KG1 (cell line): ENCODE results near the gene DGKB.

ENCODE experiments used
- DNase-seq: peaks from one replicate; lab custom pipeline; 2025; lab: John Stamatoyannopoulos, UW

DGKB gene

DNA sequence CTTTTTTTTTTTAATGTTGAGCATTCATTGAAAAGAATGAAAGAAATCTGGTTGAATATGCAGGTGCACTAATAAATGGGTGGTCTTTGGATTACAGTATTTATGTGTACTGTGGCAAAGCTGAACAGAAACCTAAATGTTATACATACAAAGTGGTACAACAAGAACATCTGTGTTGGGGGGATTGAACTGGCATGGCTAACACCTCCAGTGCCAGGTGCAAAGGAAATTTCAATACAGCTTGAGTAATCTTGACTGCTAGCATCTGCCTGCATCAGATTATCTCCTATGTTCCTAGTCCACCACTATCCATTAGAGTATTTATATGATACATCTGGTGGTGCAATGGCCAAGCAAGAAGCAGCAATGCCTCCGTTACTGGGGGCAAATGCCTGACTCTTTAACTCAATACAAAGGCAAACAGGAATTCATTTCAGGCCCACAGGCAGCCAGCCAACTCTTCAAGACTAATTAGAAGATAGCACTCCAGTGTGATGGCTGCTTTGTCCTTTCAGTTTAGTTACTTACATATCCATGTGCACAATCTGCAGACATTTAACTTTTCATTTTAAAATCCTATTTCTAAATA, 692.6 kb downstream of the DGKB start:
- DNase-seq = no peak

GRCh38 chr7:14207711-14208110, 694.8 kb downstream of the DGKB start:
- DNase-seq = no peak

DNA sequence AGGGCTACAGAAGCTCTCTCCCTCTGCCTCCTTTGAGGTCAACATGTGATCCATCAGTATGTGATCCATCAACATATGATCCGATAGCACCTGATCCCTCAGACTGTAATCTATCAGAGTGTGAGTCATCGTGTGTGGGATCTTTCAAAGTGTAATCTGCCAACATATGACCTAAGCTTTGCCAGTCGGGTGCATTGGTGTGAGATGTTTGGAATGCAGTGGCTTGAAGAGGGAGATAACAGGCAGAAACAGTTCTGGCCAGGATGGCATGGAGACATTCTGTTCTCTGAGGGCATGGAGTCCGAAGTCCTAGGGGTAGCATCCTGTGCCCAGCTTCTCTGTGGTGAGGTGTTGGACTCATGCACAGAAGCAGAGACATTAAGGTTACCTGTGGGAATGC, 695.4 kb downstream of the DGKB start:
- DNase-seq = no peak

GRCh38 chr7:14206121-14206520, 696.4 kb downstream of the DGKB start:
- DNase-seq = no peak

GRCh38 chr7:14201353-14201752, 701.2 kb downstream of the DGKB start:
- DNase-seq = no peak

DNA sequence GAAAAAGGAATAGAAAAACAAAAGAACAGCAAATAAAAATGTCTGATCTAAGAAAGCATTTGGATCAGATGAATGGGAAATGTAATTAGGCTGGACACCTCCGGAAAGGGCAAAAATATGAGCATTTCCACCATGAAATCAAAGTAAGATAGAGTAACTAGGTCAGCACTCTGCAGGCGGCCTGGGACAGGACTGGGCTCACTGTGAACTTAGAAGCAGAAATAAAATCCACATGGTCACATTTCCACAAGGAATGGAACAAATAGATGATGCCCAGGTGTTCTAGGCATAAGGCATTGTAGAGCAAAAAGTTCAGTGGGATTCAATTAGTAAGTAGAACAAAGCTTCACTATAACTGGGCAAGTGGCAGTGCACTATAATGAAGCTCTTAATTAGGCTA, 703.2 kb downstream of the DGKB start:
- no peak for DNase-seq

GRCh38 chr7:14197280-14197679, 705.3 kb downstream of the DGKB start:
- no peak for DNase-seq

DNA sequence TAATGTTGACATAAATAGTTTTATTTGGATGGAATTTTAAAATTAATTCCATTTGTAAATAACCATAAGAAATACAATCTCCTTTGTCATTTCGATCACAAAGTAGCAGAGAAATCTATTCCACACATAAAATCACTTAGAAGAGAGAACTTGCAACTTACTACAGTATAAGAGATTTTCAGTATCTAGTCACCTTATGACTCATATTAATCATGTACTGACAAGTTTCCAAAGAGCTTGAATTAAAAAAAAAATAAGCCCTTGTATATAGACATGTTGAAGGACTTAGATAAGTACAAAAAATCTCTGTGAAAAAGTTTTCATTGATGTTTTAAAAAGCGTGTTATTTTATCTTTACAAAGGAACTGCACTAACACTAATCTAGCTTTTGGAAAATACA, 706.0 kb downstream of the DGKB start:
- no peak for DNase-seq

GRCh38 chr7:14195871-14196270, 706.7 kb downstream of the DGKB start:
- DNase-seq = no peak

- no peak for DNase-seq
These were observed 707.5 kb downstream of the DGKB start for GRCh38 chr7:14195079-14195478.

DNA sequence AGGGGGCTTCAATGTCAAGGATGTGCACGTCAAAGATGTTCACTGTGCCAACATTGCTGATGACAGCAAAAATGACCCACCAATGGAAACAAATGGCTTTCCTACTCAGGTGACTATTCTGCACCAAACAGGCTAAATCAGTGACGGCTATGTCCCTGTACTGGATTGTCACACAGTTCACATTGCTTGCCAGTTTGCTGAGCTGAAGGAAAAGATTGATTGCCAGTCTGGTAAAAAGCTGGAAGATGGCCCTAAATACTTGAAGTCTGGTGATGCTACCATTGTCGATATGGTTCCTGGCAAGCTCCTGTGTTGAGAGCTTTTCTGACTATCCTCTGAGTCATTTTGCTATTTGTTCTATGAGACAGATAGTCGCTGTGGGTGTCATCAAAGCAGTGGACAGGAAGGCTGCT, 710.9 kb downstream of the DGKB start:
- no peak for DNase-seq

DNA sequence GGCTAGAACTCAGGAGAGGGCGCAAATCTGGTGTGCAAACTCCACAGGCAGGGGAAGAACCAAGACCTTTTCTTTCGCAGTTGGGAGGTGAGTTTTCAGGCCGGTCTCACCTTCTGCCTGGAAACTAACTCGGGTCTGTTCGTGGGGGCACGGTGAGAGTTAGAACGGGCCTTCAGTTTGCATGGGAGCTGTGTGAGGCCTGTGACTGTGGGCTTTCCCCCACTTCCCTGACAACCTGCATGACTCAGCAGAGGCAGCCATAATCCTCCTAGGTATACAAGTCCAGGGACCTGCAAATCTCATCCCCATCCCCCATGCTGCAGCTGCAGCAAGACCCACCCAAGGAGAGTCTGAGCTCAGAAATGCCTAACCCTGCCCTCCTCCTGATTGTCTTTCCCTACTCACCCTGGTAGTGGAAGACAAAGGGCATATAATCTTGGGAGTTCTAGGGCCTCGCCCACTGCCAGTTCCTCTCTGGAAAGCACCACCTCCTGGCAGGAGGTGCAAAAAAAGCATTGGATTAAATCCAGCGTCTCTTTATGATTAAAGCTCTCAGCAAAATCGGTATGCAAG, 718.2 kb downstream of the DGKB start:
- DNase-seq = no peak

DNA sequence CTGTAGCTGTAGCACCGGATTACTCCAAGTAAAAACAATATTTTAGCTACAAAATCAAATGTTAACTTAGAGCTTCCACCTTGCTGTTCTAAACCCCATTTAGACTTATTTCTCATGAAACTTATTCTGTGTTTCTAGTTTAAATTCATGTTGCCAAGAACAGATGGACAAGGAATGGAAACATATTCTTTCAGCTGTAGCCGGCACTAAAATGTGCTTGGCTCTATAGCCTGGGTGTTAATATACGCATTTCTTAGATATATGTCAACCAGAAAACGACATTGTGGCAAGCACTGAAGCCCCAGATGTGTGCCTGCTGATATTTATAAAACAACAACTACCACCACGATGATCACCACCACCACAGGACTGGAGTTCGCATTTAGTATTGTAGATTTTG, 722.8 kb downstream of the DGKB start:
- DNase-seq = no peak

DNA sequence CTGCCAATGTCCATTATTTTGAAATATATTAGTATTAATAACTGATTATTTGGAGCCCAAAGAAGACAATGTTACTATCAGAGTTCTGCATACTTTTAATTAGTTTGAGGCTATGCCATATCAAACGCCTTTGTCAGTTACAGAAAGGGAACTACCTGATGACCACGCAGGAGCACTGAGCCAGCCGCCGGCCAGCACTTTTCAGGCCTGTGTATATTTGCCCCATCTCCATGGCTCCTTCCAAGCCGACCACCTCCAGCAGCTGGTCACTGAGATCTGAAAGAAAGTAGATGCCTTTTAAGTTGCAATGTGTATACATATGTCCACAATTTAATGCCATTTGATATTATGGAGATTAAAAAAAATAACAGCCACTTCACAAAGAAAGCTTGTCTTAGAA, 724.7 kb downstream of the DGKB start:
- no peak for DNase-seq

DNA sequence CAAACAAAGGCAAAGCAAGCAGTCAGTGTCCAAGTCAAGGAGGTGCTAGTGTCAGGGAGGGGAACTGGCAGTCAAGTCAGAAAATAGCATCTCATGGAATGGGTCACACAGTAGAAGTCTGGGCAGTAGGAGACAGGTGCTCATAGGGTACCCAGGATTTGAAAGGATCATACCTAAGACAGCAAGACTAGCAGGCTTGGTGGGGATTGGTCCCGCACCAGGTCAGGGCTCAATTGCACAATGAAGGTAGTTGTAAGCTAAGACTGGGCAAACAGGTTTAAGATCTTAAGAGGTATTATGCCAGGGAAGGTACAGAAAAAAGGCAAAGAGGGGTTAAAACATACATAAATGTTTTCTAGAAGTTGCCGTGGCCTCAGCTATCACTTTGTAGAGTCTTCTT, 731.7 kb downstream of the DGKB start:
- no peak for DNase-seq

DNA sequence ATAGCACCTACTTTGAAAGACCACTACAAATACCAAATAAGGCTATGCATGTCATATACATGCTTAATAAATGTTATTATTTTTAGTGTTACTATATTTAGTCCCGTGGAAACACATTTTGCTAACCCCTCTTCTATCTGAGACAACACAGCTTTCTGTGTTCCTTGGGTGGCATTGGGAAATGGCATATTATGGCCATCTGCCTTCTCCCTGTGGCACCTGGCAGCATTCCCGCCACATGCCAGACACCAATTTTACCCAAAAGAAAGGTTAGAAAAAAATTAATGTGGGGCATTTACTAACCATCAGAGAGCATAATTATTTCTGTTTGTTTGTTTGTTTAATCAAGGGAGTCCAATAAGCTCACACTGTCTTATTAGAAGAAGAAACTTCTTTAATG, 744.4 kb downstream of the DGKB start:
- DNase-seq = no peak

DNA sequence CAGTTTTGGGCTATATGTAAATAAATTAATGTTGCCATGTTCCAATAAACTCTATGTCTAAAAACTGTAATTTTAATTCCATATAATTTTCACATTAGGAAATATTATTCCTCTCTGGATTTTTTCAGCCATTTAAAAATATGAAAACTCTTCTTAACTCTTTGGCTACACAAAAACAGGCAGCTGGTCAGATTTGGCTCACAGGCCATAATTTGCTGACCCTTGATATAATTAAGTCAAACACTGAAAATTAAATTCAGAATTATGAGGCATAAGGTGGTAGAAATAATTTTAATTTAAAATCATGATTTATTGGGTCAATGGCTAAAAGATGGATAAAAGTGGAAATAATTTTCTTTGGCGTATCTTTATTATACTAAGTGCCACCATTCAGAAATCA, 746.1 kb downstream of the DGKB start:
- DNase-seq = no peak

DNA sequence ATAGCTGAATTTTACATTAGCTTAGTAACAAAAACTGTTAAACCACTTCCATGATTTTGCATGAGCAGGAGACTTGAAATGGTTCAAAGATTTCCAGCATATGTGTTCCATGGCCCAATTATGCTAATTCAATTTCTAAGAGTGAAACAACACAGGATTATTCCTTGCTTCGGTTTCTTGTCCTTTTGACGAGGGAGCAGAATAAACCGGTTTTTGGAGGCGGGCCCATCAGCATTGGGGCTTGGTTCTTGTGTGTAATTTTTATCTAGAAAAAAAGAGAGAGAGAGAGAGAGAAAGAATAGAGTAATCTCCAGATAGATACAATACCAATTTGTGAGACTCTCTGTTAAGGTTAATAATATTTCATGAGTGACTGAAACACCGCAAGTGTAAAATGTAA, 753.6 kb downstream of the DGKB start:
- DNase-seq = no peak

DNA sequence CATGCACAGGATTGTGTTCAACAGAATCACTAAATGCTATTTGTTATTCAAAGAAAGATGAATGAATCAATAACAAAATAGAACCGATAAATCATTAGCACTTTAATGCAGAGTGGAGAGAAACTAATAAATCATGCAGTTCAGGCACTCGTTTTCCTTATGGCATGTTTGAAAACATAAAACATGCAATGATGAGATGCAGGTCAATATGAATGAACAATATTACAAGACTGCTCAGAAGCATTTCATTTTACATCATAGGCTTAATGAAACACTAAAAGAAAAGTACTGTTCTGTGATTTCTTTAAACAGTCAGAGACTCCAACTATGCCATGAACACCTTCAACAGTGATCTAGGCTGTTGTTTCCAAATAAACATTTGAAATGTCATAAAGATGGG, 755.0 kb downstream of the DGKB start:
- no peak for DNase-seq

DNA sequence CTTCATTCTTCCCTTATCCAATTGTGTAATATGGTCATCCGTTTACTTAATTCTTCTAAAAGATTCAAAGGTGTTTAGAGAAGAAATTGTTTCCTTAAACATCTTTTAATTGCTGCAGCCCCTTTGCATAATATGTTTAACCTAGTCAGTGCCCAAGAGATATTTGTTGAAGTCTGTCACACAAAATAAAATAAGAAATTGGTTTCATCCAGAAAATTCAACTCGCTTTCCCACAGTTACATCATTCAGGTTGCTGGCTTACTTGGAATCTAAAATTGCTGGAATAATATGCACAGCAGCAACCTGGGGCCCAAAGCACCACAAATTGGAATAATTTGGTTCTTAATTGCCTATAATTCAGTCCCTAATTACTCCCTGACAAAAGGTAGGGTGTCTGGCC, 758.0 kb downstream of the DGKB start:
- no peak for DNase-seq

DNA sequence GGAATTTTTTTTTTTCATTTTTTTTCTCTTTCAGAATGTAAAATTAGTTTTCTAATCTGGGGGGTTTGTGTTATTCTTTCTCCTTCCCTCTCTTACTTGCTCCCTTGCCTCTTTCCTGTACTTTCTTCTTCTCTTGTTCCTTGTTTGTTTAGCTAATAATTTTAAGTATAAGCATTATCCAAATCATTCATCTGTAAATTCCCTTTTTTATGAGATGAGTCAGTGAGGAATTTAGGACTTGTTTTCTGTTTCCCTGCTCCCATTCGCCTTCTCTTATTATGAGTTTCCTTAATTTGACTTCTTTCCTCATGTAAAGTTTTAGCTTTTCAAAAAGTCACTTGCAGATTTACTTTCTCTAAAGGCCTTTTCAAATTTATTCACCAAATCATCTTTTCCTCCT, 758.4 kb downstream of the DGKB start:
- no peak for DNase-seq

DNA sequence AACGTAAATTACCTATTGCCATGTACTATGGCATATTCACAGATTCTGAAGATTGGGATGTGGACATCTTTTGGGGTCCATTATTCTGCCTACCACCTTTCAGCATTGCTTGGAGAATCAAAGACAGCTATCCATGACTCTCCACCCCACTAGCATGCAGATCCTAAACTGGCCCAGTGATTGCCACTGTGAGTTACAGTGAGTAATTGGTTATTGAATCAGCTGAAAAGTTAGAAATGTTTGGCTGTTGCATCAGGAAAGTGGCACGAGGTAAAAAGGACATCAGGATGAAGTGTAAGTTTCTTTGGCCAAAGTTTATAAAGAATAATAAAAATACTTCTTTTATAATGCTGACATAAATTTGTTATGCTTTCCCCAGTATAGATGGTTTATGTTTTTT, 764.9 kb downstream of the DGKB start:
- no peak for DNase-seq

- no peak for DNase-seq
These were observed 768.8 kb downstream of the DGKB start for GRCh38 chr7:14133752-14134151.

GRCh38 chr7:14125998-14126397, 776.6 kb downstream of the DGKB start:
- no peak for DNase-seq

- DNase-seq = no peak
These were observed 777.8 kb downstream of the DGKB start for GRCh38 chr7:14124716-14125115.
